ENCODE results near the gene SPOUT1. TPM values are rescaled to one million over a fixed set of nuclear protein-coding genes. Genes with fewer than 3 reads are reported as not detected.
"Not testable (repeated sequence)": the region's sequence is repeated elsewhere in the genome, so short reads cannot be mapped to it uniquely, and the experiment has no call there.

The SPOUT1 gene
- total RNA-seq (10 to 100 TPM; 22.2 to 27.6 TPM), total RNA-seq (0.23 to 2.5 (median 0.86) reads per million in 172 experiments)
- polyA plus RNA-seq (2013, experiment 1 of 2), result 35.6 TPM
- polyA plus RNA-seq (2013, experiment 2 of 2), result 49.7 TPM

- no peak for TF ChIP-seq CTCF (IDR thresholded peaks at IDR 0.05)
- H3K36me3 ChIP-seq (ENCODE audit: insufficient read depth, low read length), result peaks cover 30% of the 10 kb centered on the region
- Mint-ChIP-seq H3K36me3 (ENCODE audit: low read depth) (peaks cover 54% of the 10 kb centered on the region), H3K4me1 (ENCODE audit: low read depth) (peaks cover 19% of the 10 kb centered on the region), H3K4me3 (peak within 1 kb of the TSS; percentile 99), H3K27me3 (no peaks in the 10 kb centered on the region), H3K27ac (peak within 1 kb of the TSS; percentile 87), H3K9me3 (no peaks in the 10 kb centered on the region)
- ATAC-seq (ENCODE audit: poor library complexity) (peak; percentile 98), DNase-seq (peak; percentile 84 to 96 (median 92))
- ChIA-PET CTCF (interaction anchor here (5.1 kb wide), 1 partner anchor 11 kb away, joined by 44 read pairs; the partner anchor contains the start of gene ENDOG), POLR2A (interaction anchor here (0.5 to 1.7 kb wide), 14 partner anchors 10 to 796 kb away, joined by 3 to 61 read pairs (median 4); partner anchors contain the start of genes DOLPP1, ENDOG, KYAT1 and MIGA2)
- H3K27me3 ChIP-seq (ENCODE audit: control insufficient read depth in 1 of 2, insufficient read depth in 2 of 2, low read length in 2 of 2), result no peaks in the 10 kb centered on the region
- H3K27ac ChIP-seq (ENCODE audit: low read depth in 1 of 2, low read length in 2 of 2), result peak within 1 kb of the TSS; percentile 49 to 54
- intact Hi-C loops (cut with DNase I, micrococcal nuclease), result loop anchor here (1.0 to 5.0 kb wide), 2 partner anchors 11 to 42 kb away; partner anchors contain the start of genes ENDOG (in 2 of the 2) and TBC1D13 (in 1 of the 2)
- H3K4me3 ChIP-seq (ENCODE audit: low read length), result peak within 1 kb of the TSS; percentile 94
- H3K4me1 ChIP-seq (ENCODE audit: insufficient read depth, low read length), result peaks cover 21% of the 10 kb centered on the region
- H3K9me3 ChIP-seq (ENCODE audit: control insufficient read depth in 1 of 2, insufficient read depth in 1 of 2, low read length in 2 of 2), result no peaks in the 10 kb centered on the region
These were observed at the start of gene SPOUT1 for GRCh38 chr9:128829477-128830251. SPOUT1 (minus strand) TSS chr9:128829794; CDS start chr9:128829780, 14 bp downstream.

DNA sequence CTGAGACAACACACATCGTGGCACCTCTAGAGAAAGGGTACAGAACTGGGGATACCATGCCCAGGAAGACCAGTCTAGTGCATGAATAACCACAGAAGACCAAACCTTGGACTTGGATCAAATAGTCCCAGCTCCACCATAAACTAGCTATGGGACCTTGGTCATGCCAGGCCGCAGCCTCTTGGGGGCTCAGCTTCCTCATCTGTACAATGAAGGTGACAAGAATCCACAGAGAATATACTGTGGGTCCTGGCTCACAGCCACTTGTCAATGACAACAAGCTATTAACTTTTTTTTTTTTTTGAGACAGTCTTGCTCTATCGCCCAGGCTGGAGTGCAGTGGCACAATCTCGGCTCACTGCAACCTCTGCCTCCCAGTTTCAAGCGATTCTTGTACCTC is 48.3 kb upstream of the SPOUT1 start:
- intact Hi-C loops (cut with DNase I, micrococcal nuclease), result no loop called here
- no peak for TF ChIP-seq CTCF (IDR thresholded peaks at IDR 0.05)
- Histone ChIP-seq H3K9me3 (ENCODE audit: control insufficient read depth in 1 of 2, insufficient read depth in 1 of 2, low read length in 2 of 2) (no peaks in the 10 kb centered on the region), H3K4me1 (ENCODE audit: insufficient read depth, low read length) (peaks cover 21% of the 10 kb centered on the region), H3K27ac (ENCODE audit: low read depth in 1 of 2, low read length in 2 of 2) (no peak overlapping the region), H3K27me3 (ENCODE audit: control insufficient read depth in 1 of 2, insufficient read depth in 2 of 2, low read length in 2 of 2) (no peaks in the 10 kb centered on the region), H3K4me3 (ENCODE audit: low read length) (no peak overlapping the region), H3K36me3 (ENCODE audit: insufficient read depth, low read length) (no peaks in the 10 kb centered on the region)
- CTCF ChIA-PET, result interaction anchor here (0.9 to 1.7 kb wide), 2 partner anchors 12 to 50 kb away, joined by 4 to 5 read pairs; no protein-coding TSS in a partner anchor
- no peak for DNase-seq
- no peak for ATAC-seq (ENCODE audit: poor library complexity)
- POLR2A ChIA-PET, result interaction anchor here (0.6 kb wide), 1 partner anchor 356 kb away, joined by 3 read pairs; no protein-coding TSS in a partner anchor
- Mint-ChIP-seq H3K4me3 (no peak overlapping the region), H3K36me3 (ENCODE audit: low read depth) (peaks cover 16% of the 10 kb centered on the region), H3K27me3 (no peaks in the 10 kb centered on the region), H3K9me3 (no peaks in the 10 kb centered on the region), H3K27ac (no peak overlapping the region), H3K4me1 (ENCODE audit: low read depth) (peaks cover 42% of the 10 kb centered on the region)

DNA sequence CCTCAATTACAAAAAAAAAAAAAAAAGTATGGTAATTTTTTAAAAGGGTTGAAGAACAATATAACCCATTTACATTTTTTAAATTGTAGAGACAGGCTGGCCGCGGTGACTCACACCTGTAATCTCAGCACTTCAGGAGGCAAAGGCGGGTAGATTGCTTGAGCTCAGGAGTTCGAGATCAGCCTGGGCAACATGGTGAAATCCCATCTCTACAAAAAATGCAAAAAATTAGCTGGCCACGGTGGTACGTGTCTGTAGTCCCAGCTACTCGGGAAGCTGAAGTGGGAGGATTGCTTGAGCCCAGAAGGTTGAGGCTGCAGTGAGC is 41.3 kb upstream of the SPOUT1 start:
- peaks cover 16% of the 10 kb centered on the region for H3K36me3 Mint-ChIP-seq (ENCODE audit: low read depth)
- CTCF ChIA-PET, result interaction anchor here (1.0 kb wide), 1 partner anchor 57 kb away, joined by 3 read pairs; no protein-coding TSS in a partner anchor
- H3K27ac ChIP-seq (ENCODE audit: low read depth in 1 of 2, low read length in 2 of 2); intact Hi-C loops (cut with DNase I, micrococcal nuclease); DNase-seq; ATAC-seq (ENCODE audit: poor library complexity); H3K27me3 Mint-ChIP-seq; H3K4me3 ChIP-seq (ENCODE audit: low read length); POLR2A ChIA-PET; H3K27me3 ChIP-seq (ENCODE audit: control insufficient read depth in 1 of 2, insufficient read depth in 2 of 2, low read length in 2 of 2); H3K9me3 ChIP-seq (ENCODE audit: control insufficient read depth in 1 of 2, insufficient read depth in 1 of 2, low read length in 2 of 2); H3K4me1 ChIP-seq (ENCODE audit: insufficient read depth, low read length); H3K4me3 Mint-ChIP-seq; H3K27ac Mint-ChIP-seq; H3K9me3 Mint-ChIP-seq; H3K4me1 Mint-ChIP-seq (ENCODE audit: low read depth); H3K36me3 ChIP-seq (ENCODE audit: insufficient read depth, low read length): not testable (repeated sequence)
